ENCODE results near the gene MYOF. TPM values are rescaled to one million over a fixed set of nuclear protein-coding genes. Genes with fewer than 3 reads are reported as not detected.
A peak's percentile ranks its signal among the peaks of the same experiment; 100 is the strongest.

Gene MYOF
- total RNA-seq, 1 donor = 379 TPM

DNA sequence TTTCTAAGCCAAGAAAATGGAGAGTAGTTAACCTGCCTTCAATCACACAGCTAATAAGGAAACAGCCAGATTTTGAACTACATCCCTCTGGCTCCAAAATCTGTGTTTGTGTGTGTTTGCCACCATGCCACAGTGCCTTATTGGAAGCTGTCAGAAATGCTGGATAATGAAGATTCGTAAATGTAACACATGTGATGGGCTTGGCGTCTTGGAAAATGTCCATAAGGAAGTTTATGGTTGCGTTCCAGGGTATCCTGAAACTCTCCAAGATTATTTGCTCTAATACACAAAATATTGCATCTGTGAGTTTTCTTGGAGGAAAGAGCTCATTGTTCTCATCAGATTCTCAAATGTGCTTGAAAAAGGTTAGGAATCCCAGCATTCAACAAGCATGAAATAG, 22.7 kb downstream of the MYOF start:
- peaks cover 43% of the 10 kb centered on the region for H3K36me3 ChIP-seq (ENCODE audit: insufficient read depth, low read length)
- DNase-seq (ENCODE audit: insufficient read length, low spot score, missing footprints) = no peak
- peak overlapping the region; percentile 94 for H3K27ac ChIP-seq (ENCODE audit: low read depth, low read length)
- TF ChIP-seq CTCF (IDR thresholded peaks at IDR 0.05; ENCODE audit: extremely low read depth, low read depth, low read length) = no peak
- peaks cover 76% of the 10 kb centered on the region for H3K79me2 ChIP-seq (ENCODE audit: insufficient read depth, low read length)
- peaks cover 68% of the 10 kb centered on the region for H3K4me1 ChIP-seq (ENCODE audit: insufficient read depth, low read length)
- H3K4me2 ChIP-seq (ENCODE audit: insufficient read depth, low read length) = peak overlapping the region; percentile 28
- H4K20me1 ChIP-seq (ENCODE audit: insufficient read depth, low read length) = no peaks in the 10 kb centered on the region
- no peaks in the 10 kb centered on the region for H3K9me3 ChIP-seq (ENCODE audit: low read depth, low read length)
- H3K4me3 ChIP-seq (ENCODE audit: insufficient read depth, low read length) = no peak overlapping the region
- H3K27me3 ChIP-seq (ENCODE audit: insufficient read depth, low read length) = no peaks in the 10 kb centered on the region
- no peak overlapping the region for H2AFZ ChIP-seq (ENCODE audit: low read length)

GRCh38 chr10:93458821-93459257, 23.3 kb downstream of the MYOF start:
- peak; percentile 91 for DNase-seq (ENCODE audit: insufficient read length, low spot score, missing footprints)
- H3K4me3 ChIP-seq (ENCODE audit: insufficient read depth, low read length) = no peak overlapping the region
- peaks cover 62% of the 10 kb centered on the region for H3K4me1 ChIP-seq (ENCODE audit: insufficient read depth, low read length)
- H3K27me3 ChIP-seq (ENCODE audit: insufficient read depth, low read length) = no peaks in the 10 kb centered on the region
- no peak overlapping the region for H2AFZ ChIP-seq (ENCODE audit: low read length)
- H3K27ac ChIP-seq (ENCODE audit: low read depth, low read length) = peak overlapping the region; percentile 94
- no peak for TF ChIP-seq CTCF (IDR thresholded peaks at IDR 0.05; ENCODE audit: extremely low read depth, low read depth, low read length)
- peaks cover 79% of the 10 kb centered on the region for H3K79me2 ChIP-seq (ENCODE audit: insufficient read depth, low read length)
- H3K9me3 ChIP-seq (ENCODE audit: low read depth, low read length) = no peaks in the 10 kb centered on the region
- H3K4me2 ChIP-seq (ENCODE audit: insufficient read depth, low read length) = peak overlapping the region; percentile 28
- H3K36me3 ChIP-seq (ENCODE audit: insufficient read depth, low read length) = peaks cover 49% of the 10 kb centered on the region
- no peaks in the 10 kb centered on the region for H4K20me1 ChIP-seq (ENCODE audit: insufficient read depth, low read length)

DNA sequence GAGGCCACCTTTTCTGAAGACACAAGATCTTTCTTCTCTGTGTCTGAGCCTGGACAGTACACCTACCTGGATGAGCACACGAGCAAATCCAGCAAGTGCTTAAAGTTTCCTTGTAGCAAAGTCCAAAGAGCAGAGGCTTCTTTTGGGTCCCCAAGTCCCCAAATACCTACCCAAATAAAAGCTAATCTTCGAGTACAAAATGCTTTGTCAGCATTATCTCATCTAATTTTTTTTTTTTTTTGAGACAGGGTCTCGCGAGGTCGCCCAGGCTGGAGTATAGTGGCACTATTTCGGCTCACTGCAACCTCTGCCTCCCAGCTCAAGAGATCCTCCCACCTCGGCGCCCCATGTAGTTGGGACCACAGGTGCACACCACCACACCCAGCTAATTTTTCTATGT, 24.6 kb downstream of the MYOF start:
- Histone ChIP-seq H3K27ac (ENCODE audit: low read depth, low read length) (peak overlapping the region; percentile 94), H3K36me3 (ENCODE audit: insufficient read depth, low read length) (peaks cover 53% of the 10 kb centered on the region)

DNA sequence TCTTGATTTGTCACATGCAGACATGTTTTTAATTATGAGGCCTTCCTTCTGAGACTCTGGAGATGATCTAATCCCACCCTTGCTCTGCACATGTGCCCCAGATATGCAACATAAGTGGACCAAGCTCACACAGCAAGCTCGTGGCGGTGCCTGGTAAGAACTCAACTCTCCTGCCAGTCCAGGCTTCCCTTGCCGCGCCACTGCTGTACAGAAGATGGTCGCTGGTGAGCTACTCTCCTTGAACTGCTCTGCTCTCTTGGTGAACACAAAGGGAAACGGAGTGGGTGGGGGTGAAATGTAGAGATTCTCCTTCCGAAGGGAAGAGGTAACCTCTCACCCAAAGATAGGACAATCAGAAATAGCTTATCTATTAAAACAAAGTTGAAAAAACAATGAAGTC, 25.7 kb downstream of the MYOF start:
- Histone ChIP-seq H3K36me3 (ENCODE audit: insufficient read depth, low read length) (peaks cover 61% of the 10 kb centered on the region), H3K4me1 (ENCODE audit: insufficient read depth, low read length) (peaks cover 42% of the 10 kb centered on the region), H3K4me3 (ENCODE audit: insufficient read depth, low read length) (no peak overlapping the region), H2AFZ (ENCODE audit: low read length) (no peak overlapping the region), H3K27ac (ENCODE audit: low read depth, low read length) (no peak overlapping the region), H4K20me1 (ENCODE audit: insufficient read depth, low read length) (no peaks in the 10 kb centered on the region), H3K27me3 (ENCODE audit: insufficient read depth, low read length) (no peaks in the 10 kb centered on the region), H3K9me3 (ENCODE audit: low read depth, low read length) (no peaks in the 10 kb centered on the region), H3K4me2 (ENCODE audit: insufficient read depth, low read length) (no peak overlapping the region), H3K79me2 (ENCODE audit: insufficient read depth, low read length) (peaks cover 76% of the 10 kb centered on the region)
- no peak for TF ChIP-seq CTCF (IDR thresholded peaks at IDR 0.05; ENCODE audit: extremely low read depth, low read depth, low read length)
- DNase-seq (ENCODE audit: insufficient read length, low spot score, missing footprints) = peak; percentile 19

More for the DNA sequence above, 24.6 kb downstream of the MYOF start:
- H2AFZ ChIP-seq (ENCODE audit: low read length) = no peak overlapping the region
- TF ChIP-seq CTCF (IDR thresholded peaks at IDR 0.05; ENCODE audit: extremely low read depth, low read depth, low read length) = no peak
- H3K79me2 ChIP-seq (ENCODE audit: insufficient read depth, low read length) = peaks cover 77% of the 10 kb centered on the region
- no peak overlapping the region for H3K4me3 ChIP-seq (ENCODE audit: insufficient read depth, low read length)
- H3K9me3 ChIP-seq (ENCODE audit: low read depth, low read length) = no peaks in the 10 kb centered on the region
- no peak overlapping the region for H3K4me2 ChIP-seq (ENCODE audit: insufficient read depth, low read length)
- no peaks in the 10 kb centered on the region for H3K27me3 ChIP-seq (ENCODE audit: insufficient read depth, low read length)
- no peaks in the 10 kb centered on the region for H4K20me1 ChIP-seq (ENCODE audit: insufficient read depth, low read length)
- no peak for DNase-seq (ENCODE audit: insufficient read length, low spot score, missing footprints)
- peaks cover 51% of the 10 kb centered on the region for H3K4me1 ChIP-seq (ENCODE audit: insufficient read depth, low read length)

Data from osteoblast (primary cell).